GM21528 (cell line): Measurements from ENCODE around the gene FCGR1A.
"Not testable (repeated sequence)": the region's sequence is repeated elsewhere in the genome, so short reads cannot be mapped to it uniquely, and the experiment has no call there.

ENCODE experiments used
- ATAC-seq: cut with Tn5 transposase; IDR thresholded peaks from one replicate; pipeline ENCODE4 v1.9.1; 2021; ENCODE audit warnings: mild to moderate bottlenecking, moderate library complexity; ENCODE audit not compliant: unreplicated experiment, low FRiP score

FCGR1A gene

DNA sequence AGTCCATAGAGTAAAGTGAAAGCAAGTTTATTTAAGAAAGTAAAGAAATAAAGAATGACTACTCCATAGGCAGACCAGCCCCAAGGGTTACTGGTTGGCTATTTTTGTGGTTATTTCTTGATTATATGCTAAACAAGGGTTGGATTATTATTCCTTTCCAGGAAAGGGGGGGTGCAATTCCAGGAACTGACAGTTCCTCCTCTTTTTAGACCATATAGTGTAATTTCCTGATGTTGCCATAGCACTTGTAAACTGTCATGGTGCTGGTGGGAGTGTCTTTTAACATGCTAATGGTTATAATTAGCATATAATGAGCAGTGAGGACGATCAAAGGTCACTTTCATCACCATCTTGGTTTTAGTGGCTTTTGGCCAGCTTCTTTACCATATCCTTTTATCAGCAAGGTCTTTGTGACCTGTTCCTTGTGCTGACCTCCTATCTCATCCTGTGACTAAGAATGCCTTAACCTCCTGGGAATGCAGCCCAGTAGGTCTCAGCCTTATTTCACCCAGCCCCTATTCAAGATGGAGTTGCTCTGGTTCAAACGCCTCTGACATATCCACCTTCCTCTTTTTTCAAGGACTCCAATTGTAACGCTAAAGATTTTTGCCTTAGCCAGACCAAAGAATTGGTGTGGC, 6.9 kb upstream of the FCGR1A start:
- ATAC-seq = not testable (repeated sequence)

- ATAC-seq = not testable (repeated sequence)
Observed at GRCh38 chr1:149777084-149777483, 5.4 kb upstream of the FCGR1A start.

DNA sequence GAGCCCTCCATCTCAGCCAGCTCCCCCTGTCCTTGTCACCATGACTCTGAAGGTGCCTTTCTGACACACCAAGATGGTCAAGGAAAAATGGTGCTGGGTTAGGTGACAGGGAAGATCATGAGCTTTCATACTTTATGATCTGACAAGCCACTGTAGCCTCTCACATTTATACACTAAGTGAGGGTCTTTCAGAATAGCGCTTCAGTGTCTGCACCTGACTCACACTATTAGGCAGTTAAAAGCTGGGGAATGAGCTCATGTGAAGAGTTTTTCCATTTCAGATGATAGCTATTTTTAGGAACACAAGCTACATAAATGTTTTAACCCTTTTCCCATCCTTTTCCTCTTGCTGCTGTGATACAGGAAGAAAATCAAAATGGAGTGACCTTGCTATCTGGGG, 4.2 kb upstream of the FCGR1A start:
- not testable (repeated sequence) for ATAC-seq

GRCh38 chr1:149781413-149781984, 995 bp upstream of the FCGR1A start:
- not testable (repeated sequence) for ATAC-seq

DNA sequence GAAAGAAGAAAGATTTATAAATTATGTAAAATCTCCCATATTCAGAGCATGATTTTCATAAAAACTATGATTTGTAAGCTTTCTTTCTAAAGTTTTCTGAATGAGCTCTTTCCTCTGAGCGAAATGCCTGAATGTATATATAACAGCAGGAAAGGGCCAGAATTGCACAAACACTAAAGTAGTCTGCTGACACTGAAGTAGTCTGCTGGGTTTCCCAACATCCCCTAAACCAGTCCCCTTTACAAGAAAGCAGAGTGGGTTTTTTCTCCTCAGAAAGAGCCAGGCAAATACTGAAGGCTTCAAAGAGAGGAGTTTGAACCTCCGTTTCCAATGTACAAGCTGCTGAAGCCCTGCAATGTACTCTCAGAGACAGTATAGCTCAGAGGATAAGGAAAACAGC, 795 bp downstream of the FCGR1A start:
- ATAC-seq = not testable (repeated sequence)

- not testable (repeated sequence) for ATAC-seq
Observed at GRCh38 chr1:149783868-149784267, 1.4 kb downstream of the FCGR1A start.

DNA sequence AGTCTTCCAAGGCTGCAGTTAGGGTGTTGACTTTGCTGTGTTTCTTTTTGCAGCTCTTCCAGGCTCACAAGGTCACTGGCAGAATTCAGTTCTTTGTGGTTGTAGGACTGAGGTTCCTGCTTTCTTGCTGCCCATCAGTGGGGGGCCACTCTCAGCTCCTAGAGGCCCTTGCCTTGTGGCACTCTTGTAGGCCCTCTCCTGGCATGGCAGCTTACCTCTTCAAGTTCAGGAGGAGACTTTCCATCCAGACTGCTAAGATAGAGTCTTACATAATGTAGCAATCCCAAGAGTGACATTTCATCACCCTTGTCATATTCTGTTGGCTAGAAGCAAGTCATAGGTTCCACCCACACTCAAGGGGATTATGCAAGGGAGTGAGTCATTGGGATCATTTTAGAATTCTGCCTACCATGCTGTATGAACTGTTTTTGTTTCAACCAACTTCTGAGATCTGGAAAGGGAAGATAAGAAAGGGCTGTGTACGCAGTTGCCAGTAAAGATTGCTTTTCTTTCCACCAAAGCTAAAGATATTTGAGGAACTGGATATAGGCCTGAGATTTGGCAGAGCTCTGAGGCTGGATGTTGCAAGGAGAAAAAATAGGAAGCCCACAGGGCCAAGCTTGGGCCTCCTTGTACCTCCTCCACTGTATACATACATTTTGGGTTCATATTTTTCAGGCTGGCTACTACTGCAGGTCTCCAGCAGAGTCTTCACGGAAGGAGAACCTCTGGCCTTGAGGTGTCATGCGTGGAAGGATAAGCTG, 5.4 kb downstream of the FCGR1A start:
- not testable (repeated sequence) for ATAC-seq

DNA sequence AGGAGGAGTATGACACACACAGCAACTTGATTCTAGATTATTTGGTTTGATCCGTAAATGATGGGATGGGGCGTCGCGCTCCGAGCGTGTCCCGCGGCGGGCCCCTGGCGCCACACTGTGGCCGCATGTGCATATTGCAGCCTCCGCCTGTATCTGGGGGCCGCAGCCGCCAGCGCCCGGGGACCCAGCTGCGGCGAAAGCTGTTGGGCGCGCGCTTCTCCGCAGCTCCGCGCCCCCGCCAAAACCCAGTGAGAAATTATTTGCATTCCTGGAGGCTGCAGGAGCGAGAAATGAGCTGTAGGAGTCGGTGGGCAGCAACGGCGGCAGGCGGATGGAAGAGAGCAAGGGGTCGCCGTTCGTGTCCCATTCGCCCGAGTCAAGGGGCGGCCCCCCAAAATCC, 10.0 kb downstream of the FCGR1A start:
- ATAC-seq = peak; percentile 86

DNA sequence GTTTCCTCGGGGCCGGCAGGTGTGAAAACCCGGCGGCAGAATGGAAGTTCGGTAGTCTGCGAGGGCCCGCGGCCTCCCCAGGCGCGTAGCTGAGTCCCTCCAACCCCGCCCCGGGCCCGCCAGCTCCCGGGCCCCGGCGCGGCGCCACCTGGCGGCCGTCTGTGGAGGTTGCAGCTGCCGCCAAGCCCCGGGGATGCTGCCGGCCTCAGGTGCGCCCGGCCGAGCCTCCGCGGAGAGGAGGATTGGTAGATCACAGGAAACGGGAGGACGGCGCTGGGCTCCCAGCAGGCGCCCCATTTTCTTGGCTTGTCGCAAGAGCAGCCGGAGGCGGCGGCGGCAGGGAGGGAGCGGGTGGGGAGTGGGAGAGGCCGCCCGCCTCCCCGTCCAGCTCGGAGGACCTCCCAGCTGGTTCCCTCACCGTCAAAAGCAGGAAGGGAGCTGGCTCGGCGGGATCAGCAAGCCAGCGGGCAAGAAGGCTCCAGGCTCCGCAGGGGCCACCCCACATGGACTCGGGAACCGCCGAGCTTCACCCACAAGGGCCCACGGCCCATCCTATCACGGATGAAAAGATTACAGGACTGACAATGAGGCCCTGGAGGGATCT, 10.5 kb downstream of the FCGR1A start:
- ATAC-seq = peak; percentile 90

GRCh38 chr1:149793885-149794284, 11.4 kb downstream of the FCGR1A start:
- not testable (repeated sequence) for ATAC-seq

GRCh38 chr1:149801628-149802027, 19.1 kb downstream of the FCGR1A start:
- ATAC-seq = not testable (repeated sequence)

- not testable (repeated sequence) for ATAC-seq
Observed at GRCh38 chr1:149804417-149805080, 22.1 kb downstream of the FCGR1A start.

DNA sequence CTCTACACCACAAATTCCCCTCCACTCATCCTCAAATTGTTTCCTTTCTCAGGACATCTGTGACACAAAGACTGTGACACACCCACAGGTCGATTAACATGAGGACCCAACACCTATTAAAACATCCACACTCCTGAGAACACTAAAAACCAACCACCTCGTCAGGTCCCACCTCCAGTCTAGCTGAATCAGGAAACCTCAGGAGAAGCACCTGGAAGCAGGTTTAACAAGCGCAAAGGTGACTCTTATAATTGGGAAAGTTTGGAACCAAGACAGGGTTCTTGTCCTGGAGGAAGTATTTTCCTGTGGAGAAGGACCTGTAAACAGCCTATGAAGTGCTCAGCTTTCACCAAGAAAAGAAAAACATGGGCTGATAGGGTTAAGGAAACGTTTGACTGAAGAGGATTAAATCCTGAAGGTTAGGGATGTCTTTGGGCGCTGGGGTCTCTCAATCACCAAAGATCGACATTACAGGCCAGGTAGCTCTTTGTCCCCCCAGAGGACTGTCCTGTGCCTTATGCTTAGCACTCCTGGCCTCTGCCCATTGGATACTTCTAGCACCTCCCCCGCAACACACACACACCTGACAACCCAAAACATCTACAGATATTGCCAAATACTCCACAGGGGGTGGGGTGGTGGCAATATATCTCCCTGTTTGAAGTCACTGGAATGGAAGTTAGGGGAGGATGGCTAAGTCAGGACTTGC, 28.4 kb downstream of the FCGR1A start:
- ATAC-seq = not testable (repeated sequence)

GRCh38 chr1:149811514-149811889, 29.0 kb downstream of the FCGR1A start:
- ATAC-seq = peak; percentile 30

GRCh38 chr1:149811890-149812829, 29.7 kb downstream of the FCGR1A start:
- peak; percentile 83 for ATAC-seq

DNA sequence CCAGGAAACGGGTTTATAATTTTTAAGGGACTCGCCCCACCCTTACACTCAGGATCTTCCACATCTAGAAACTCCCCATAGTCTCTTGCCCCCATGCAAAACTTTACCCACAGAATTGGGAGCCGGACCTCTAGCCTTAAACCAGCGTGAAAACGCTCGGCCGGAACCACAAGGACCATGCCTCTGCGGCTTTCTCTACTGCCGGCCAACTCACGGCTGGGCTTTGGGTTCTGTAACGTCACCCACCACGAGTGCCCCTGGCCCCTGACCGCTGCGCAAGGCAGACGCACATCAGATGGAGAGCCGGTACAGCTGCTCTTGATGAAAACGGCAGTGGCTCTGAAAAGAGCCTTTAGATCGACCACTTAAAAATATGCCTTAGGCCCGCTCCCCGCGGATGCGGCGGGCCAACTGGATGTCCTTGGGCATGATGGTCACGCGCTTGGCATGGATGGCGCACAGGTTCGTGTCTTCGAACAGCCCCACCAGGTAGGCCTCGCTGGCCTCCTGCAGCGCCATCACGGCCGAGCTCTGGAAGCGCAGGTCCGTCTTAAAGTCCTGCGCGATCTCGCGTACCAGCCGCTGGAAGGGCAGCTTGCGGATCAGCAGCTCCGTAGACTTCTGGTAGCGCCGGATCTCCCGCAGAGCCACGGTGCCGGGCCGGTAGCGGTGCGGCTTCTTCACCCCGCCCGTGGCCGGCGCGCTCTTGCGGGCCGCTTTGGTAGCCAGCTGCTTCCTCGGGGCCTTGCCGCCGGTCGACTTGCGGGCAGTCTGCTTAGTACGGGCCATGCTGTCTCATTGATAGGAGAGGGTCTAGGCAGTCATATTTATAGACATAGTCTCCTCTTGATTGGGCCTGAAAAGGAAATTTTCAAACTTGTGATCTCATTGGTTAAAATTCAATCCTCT, 30.7 kb downstream of the FCGR1A start:
- peak; percentile 20 for ATAC-seq

DNA sequence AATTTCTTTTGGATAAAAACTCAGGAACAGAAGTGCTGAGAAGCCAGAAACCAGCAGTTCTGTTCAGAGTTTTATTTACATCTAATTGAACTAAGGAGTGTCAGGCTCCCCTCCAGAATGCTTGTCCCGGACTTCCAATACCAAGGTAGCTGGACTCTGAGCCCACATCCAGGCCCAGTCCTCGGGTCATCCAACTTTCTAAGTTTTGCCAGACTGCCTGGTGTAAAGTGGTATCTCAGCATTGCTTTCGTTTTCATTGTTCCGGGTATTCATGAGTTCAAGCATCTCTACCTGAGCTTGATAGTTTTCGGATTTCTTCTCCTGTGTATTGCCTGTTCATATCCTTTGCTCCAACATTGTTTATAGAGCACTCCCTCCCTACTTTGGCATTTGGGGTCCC, 37.9 kb downstream of the FCGR1A start:
- ATAC-seq = not testable (repeated sequence)

GRCh38 chr1:149826555-149826954, 44.1 kb downstream of the FCGR1A start:
- ATAC-seq = not testable (repeated sequence)
